Measurements from ENCODE around the gene CNDP2.

Gene CNDP2

DNA sequence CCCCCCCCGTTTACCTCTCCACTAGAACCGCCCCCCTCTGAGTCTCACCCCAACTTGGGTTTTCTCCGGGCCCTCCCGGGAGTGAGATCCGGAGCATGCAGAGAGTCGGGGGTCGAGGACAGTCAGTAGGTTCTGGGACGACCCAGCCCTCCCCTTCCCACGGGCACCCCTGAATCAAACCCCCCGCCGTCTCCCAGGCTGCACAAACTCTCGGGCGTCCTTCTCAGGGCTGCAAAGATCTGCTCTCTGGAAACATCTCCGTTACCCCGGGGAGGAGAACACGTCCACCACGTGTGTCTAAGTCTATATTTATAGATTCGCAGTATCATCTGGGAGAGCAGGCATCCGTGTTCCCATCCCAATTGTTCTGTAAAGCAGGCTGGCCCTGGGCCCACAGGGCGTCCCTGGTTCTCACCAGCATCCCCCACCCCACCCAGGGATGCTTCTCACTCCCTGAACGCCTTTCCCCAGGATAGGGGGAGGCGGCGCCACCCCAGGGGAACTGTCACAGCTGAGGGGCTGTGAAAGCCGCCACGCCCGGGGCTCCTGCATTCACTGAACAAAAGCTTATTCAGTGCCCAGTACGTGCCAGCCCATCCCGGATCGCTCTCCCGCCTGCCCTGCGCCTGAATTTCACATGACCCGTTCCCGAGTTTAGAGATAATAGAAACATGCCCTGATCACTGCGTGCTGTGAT lies 38.3 kb upstream of the CNDP2 start:
- H3K4me3 ChIP-seq (ENCODE audit: control insufficient read depth, low read depth, low read length), result no peak overlapping the region
- TF ChIP-seq, protein P1, sequence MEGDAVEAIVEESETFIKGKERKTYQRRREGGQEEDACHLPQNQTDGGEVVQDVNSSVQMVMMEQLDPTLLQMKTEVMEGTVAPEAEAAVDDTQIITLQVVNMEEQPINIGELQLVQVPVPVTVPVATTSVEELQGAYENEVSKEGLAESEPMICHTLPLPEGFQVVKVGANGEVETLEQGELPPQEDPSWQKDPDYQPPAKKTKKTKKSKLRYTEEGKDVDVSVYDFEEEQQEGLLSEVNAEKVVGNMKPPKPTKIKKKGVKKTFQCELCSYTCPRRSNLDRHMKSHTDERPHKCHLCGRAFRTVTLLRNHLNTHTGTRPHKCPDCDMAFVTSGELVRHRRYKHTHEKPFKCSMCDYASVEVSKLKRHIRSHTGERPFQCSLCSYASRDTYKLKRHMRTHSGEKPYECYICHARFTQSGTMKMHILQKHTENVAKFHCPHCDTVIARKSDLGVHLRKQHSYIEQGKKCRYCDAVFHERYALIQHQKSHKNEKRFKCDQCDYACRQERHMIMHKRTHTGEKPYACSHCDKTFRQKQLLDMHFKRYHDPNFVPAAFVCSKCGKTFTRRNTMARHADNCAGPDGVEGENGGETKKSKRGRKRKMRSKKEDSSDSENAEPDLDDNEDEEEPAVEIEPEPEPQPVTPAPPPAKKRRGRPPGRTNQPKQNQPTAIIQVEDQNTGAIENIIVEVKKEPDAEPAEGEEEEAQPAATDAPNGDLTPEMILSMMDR (conservative IDR thresholded peaks at IDR 0.05; ENCODE audit: control insufficient read depth, insufficient read depth, low read depth, low read length), result no peak
- DNase-seq (ENCODE audit: low read depth), result no peak

DNA sequence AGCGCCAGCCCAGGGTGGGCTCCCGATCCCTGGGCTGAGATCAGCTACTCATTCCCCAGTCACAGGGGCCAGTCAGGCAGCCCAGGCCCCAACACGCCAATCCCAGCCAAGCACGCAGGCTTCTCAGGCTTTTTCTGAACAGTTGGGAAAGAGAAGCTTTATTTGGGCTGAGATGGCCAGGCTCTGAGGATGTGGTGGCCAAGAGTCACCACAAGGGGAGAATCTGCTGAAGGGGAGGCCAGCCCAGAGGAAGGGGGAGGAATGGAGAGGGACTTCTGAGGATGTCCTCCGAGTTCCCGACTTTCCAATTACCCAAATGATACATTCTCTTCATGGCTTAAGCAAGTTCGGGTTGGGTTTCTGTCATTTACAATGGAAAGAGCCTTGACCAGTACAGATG lies 36.3 kb upstream of the CNDP2 start:
- TF ChIP-seq, protein P1 (conservative IDR thresholded peaks at IDR 0.05; ENCODE audit: control insufficient read depth, insufficient read depth, low read depth, low read length), result peak; percentile 23
- no peak overlapping the region for H3K4me3 ChIP-seq (ENCODE audit: control insufficient read depth, low read depth, low read length)
- DNase-seq (ENCODE audit: low read depth), result no peak

DNA sequence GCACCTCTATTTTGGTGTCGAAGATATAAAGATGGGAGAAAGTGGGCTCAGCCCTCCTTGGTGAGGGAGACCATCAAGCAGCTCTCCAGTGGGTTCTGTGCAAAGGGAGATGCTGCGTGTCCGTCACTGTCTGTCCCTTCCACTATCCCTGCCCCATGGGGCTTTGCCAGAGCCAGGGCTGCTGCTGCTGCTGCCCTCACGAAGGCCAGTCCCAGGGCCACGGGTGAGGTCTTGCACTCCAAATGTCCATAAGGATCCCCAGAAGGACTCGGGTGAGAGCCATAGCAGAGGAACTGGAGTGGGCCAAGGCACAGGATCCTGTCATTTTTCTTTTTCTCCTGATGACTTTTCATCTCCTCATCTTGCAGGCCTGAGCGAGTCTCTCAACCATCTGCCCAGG lies 35.3 kb upstream of the CNDP2 start:
- TF ChIP-seq, protein P1 (conservative IDR thresholded peaks at IDR 0.05; ENCODE audit: control insufficient read depth, insufficient read depth, low read depth, low read length), result no peak
- no peak for DNase-seq (ENCODE audit: low read depth)
- H3K4me3 ChIP-seq (ENCODE audit: control insufficient read depth, low read depth, low read length), result no peak overlapping the region

DNA sequence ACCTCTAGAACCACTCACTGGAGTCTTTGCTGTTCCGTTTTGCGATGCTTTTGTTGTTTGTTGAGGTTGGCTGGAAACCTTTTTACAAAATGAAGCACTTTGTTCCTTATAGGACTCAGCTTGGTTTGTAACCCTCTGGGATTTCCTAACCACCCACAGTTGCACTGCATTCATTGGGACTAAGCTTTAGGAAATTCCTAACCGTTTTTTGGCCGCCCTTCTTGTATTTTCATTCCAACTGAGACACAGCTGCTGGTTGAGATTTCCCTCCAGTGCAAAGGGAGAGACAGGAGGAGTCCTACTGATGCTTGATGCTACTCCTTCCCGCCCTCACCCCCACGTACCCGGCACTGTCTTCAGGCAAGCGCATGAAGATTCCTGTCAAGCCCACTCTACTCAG lies 32.9 kb upstream of the CNDP2 start:
- no peak for DNase-seq (ENCODE audit: low read depth)

DNA sequence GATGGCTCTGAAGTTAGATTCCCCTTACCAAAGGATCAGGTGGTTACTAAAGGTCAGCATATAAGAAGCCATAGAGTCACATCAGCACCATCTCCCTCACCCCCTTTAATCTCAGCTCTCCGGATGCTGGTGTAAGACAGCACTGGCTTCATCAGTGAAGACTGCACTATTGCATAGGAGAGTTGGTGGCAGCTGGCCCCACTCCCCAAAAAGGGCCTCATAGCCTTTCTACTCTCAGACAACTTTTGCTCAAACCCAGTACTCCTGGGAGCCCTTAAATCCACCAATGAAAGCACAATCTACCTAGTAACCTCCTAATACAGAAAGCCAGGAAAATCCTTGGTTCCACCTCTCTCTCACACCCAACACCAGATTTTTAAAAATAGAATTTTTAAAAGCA lies 32.2 kb upstream of the CNDP2 start:
- TF ChIP-seq, protein P1 (conservative IDR thresholded peaks at IDR 0.05; ENCODE audit: control insufficient read depth, insufficient read depth, low read depth, low read length), result no peak
- no peak for DNase-seq (ENCODE audit: low read depth)
- no peak overlapping the region for H3K4me3 ChIP-seq (ENCODE audit: control insufficient read depth, low read depth, low read length)

More for the DNA sequence above, 32.9 kb upstream of the CNDP2 start:
- H3K4me3 ChIP-seq (ENCODE audit: control insufficient read depth, low read depth, low read length), result no peak overlapping the region
- TF ChIP-seq, protein P1 (conservative IDR thresholded peaks at IDR 0.05; ENCODE audit: control insufficient read depth, insufficient read depth, low read depth, low read length), result no peak

DNA sequence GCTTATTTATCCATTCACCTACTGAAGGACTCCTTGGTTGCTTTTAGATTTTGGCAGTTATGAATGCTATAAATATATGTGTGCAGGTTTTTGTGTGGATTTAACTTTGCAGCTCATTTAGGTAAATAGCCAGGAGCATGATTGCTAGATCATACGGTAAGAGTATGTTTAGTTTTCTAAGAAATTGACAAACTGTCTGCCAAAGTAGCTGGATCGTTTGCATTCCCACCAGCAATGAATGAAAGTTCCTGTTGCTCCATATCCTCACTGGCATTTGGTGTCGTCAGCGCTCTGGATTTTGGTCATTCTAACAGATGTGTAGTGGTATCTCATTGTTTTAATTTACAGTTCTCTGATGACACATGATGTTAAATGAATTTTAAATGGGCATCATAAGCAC lies 30.4 kb upstream of the CNDP2 start:
- no peak for DNase-seq (ENCODE audit: low read depth)
- TF ChIP-seq, protein P1 (conservative IDR thresholded peaks at IDR 0.05; ENCODE audit: control insufficient read depth, insufficient read depth, low read depth, low read length), result no peak
- no peak overlapping the region for H3K4me3 ChIP-seq (ENCODE audit: control insufficient read depth, low read depth, low read length)
